Trophoblast cell (in vitro differentiated cells and primary cell): Measurements from ENCODE around the gene ARHGEF6.

Source experiments
- DNase-seq, 2 donors: peaks; one replicate each; pipeline ENCODE4 v3.0.0-alpha.2; 2016
- H2AFZ ChIP-seq: 2 replicates; pipeline ENCODE4 v1.6.1; 2013; ENCODE audit warnings: low read length, moderate library complexity, mild to moderate bottlenecking; ENCODE audit not compliant: insufficient read depth, poor library complexity
- H2AK5ac ChIP-seq: 2 replicates; pipeline ENCODE4 v1.6.1; 2013; ENCODE audit warnings: mild to moderate bottlenecking, low read length
- H2BK120ac ChIP-seq: 2 replicates; pipeline ENCODE4 v1.6.1; 2013; ENCODE audit warnings: low read length, mild to moderate bottlenecking, moderate library complexity; ENCODE audit not compliant: insufficient read depth, poor library complexity
- H2BK12ac ChIP-seq: 2 replicates; pipeline ENCODE4 v1.6.1; 2013; ENCODE audit warnings: mild to moderate bottlenecking, low read length, moderate library complexity
- H2BK5ac ChIP-seq: 2 replicates; pipeline ENCODE4 v1.6.1; 2013; ENCODE audit warnings: low read length, low read depth, moderate library complexity, mild to moderate bottlenecking; ENCODE audit not compliant: poor library complexity
- H3K14ac ChIP-seq: 2 replicates; pipeline ENCODE4 v1.6.1; 2013; ENCODE audit warnings: mild to moderate bottlenecking, low read length
- H3K18ac ChIP-seq: 2 replicates; pipeline ENCODE4 v1.6.1; 2013; ENCODE audit warnings: mild to moderate bottlenecking, low read length
- H3K23ac ChIP-seq: 2 replicates; pipeline ENCODE4 v1.6.1; 2013; ENCODE audit warnings: low read length
- H3K27ac ChIP-seq: 2 replicates; pipeline ENCODE4 v1.5.1; 2013; ENCODE audit warnings: low read depth, mild to moderate bottlenecking, inconsistent platforms, low read length, moderate library complexity
- H3K27me3 ChIP-seq: 2 replicates; pipeline ENCODE4 v1.6.1; 2013; ENCODE audit warnings: inconsistent platforms, mild to moderate bottlenecking, low read length, moderate library complexity; ENCODE audit not compliant: insufficient read depth
- H3K36me3 ChIP-seq, 2 experiments: 1 replicate in 1 of 2; 2 replicates in 1 of 2; pipeline ENCODE4 v1.6.1; 2013; ENCODE audit warnings: low read length in 2 of 2, mild to moderate bottlenecking in 2 of 2, moderate library complexity in 1 of 2; ENCODE audit not compliant: insufficient read depth in 2 of 2, control insufficient read depth in 1 of 2
- H3K4ac ChIP-seq: 2 replicates; pipeline ENCODE4 v1.6.1; 2013; ENCODE audit warnings: low read depth, mild to moderate bottlenecking, low read length, moderate library complexity
- H3K4me1 ChIP-seq, 2 experiments: 1 replicate in 1 of 2; 2 replicates in 1 of 2; pipeline ENCODE4 v1.6.1; 2013; ENCODE audit warnings: low read length in 2 of 2, mild to moderate bottlenecking in 2 of 2, moderate library complexity in 1 of 2; ENCODE audit not compliant: insufficient read depth in 2 of 2, control insufficient read depth in 1 of 2
- H3K4me2 ChIP-seq: 2 replicates; pipeline ENCODE4 v1.6.1; 2013; ENCODE audit warnings: inconsistent platforms, mild to moderate bottlenecking, low read length, moderate library complexity
- H3K4me3 ChIP-seq: 2 replicates; pipeline ENCODE4 v1.5.1; 2013; ENCODE audit warnings: mild to moderate bottlenecking, low read depth, low read length, inconsistent platforms
- H3K79me1 ChIP-seq: one replicate; pipeline ENCODE4 v1.6.1; 2013; ENCODE audit warnings: low read length
- H3K79me2 ChIP-seq: 2 replicates; pipeline ENCODE4 v1.6.1; 2013; ENCODE audit warnings: low read length, mild to moderate bottlenecking; ENCODE audit not compliant: control insufficient read depth, insufficient read depth, poor library complexity
- H3K9ac ChIP-seq: 2 replicates; pipeline ENCODE4 v1.6.1; 2013; ENCODE audit warnings: mild to moderate bottlenecking, low read length
- H3K9me3 ChIP-seq: 2 replicates; pipeline ENCODE4 v1.6.1; 2013; ENCODE audit warnings: low read depth, mild to moderate bottlenecking, control low read depth, inconsistent platforms, low read length; ENCODE audit not compliant: insufficient read depth
- H4K12ac ChIP-seq: 2 replicates; pipeline ENCODE4 v1.6.1; 2013; ENCODE audit warnings: low read depth, mild to moderate bottlenecking, low read length, moderate library complexity
- H4K8ac ChIP-seq: 2 replicates; pipeline ENCODE4 v1.6.1; 2013; ENCODE audit warnings: low read depth, mild to moderate bottlenecking, low read length, moderate library complexity
- H4K91ac ChIP-seq: one replicate; pipeline ENCODE4 v1.6.1; 2013; ENCODE audit warnings: low read depth, mild to moderate bottlenecking, low read length, moderate library complexity
- WGBS: extraction: QIAGEN DNeasy Blood & Tissue Kit; methylation state at CpG from one replicate; pipeline ENCODE4 v1.1.7; 2013; ENCODE audit warnings: missing lambda C conversion rate; ENCODE audit not compliant: insufficient read length, insufficient coverage; ENCODE audit errors: extremely low coverage; 5-methylcytosine and 5-hydroxymethylcytosine counted together

The ARHGEF6 gene

GRCh38 chrX:136636121-136636520 lies 144.6 kb downstream of the ARHGEF6 start:
- no peak overlapping the region for H2BK120ac ChIP-seq
- H3K4ac ChIP-seq, result no peak overlapping the region
- no peak overlapping the region for H4K12ac ChIP-seq
- no peak overlapping the region for H4K8ac ChIP-seq
- no peak overlapping the region for H2BK12ac ChIP-seq
- no peak overlapping the region for H3K18ac ChIP-seq
- H3K4me2 ChIP-seq, result no peak overlapping the region
- H3K4me1 ChIP-seq, result no peaks in the 10 kb centered on the region
- H3K27me3 ChIP-seq, result no peaks in the 10 kb centered on the region
- no peak overlapping the region for H3K23ac ChIP-seq
- H3K36me3 ChIP-seq, result no peaks in the 10 kb centered on the region
- H4K91ac ChIP-seq, result no peak overlapping the region
- no peak overlapping the region for H2AK5ac ChIP-seq
- no peak overlapping the region for H3K9ac ChIP-seq
- H3K4me3 ChIP-seq, result no peak overlapping the region
- no peak overlapping the region for H3K14ac ChIP-seq
- no peak overlapping the region for H2AFZ ChIP-seq
- no peak overlapping the region for H3K27ac ChIP-seq
- H3K79me1 ChIP-seq, result no peaks in the 10 kb centered on the region
- DNase-seq, result no peak
- no peaks in the 10 kb centered on the region for H3K9me3 ChIP-seq
- no CpG with 5 or more reads among the region's 3 CpGs for WGBS
- H3K79me2 ChIP-seq, result no peaks in the 10 kb centered on the region
- no peak overlapping the region for H2BK5ac ChIP-seq

- no peak overlapping the region for H4K91ac ChIP-seq
- no peaks in the 10 kb centered on the region for H3K79me2 ChIP-seq
- no peaks in the 10 kb centered on the region for H3K36me3 ChIP-seq
- no peak overlapping the region for H3K14ac ChIP-seq
- no peak overlapping the region for H3K27ac ChIP-seq
- no peak overlapping the region for H3K23ac ChIP-seq
- no peak overlapping the region for H3K4me2 ChIP-seq
- H4K12ac ChIP-seq, result no peak overlapping the region
- H3K4me1 ChIP-seq, result no peaks in the 10 kb centered on the region
- H3K4me3 ChIP-seq, result no peak overlapping the region
- H2AK5ac ChIP-seq, result no peak overlapping the region
- no peaks in the 10 kb centered on the region for H3K27me3 ChIP-seq
- no CpG with 5 or more reads among the region's 6 CpGs for WGBS
- no peak overlapping the region for H3K9ac ChIP-seq
- H2BK120ac ChIP-seq, result no peak overlapping the region
- H2BK12ac ChIP-seq, result no peak overlapping the region
- H3K4ac ChIP-seq, result no peak overlapping the region
- no peak overlapping the region for H2BK5ac ChIP-seq
- H4K8ac ChIP-seq, result no peak overlapping the region
- DNase-seq, result no peak
- no peak overlapping the region for H2AFZ ChIP-seq
- H3K18ac ChIP-seq, result no peak overlapping the region
- no peaks in the 10 kb centered on the region for H3K79me1 ChIP-seq
- H3K9me3 ChIP-seq, result no peaks in the 10 kb centered on the region
Observed at GRCh38 chrX:136635235-136635634, 145.5 kb downstream of the ARHGEF6 start.

- Histone ChIP-seq H4K8ac (no peak overlapping the region), H3K23ac (no peak overlapping the region), H3K27ac (no peak overlapping the region), H2BK12ac (no peak overlapping the region), H2AFZ (no peak overlapping the region), H3K9ac (no peak overlapping the region), H3K4ac (no peak overlapping the region), H3K18ac (no peak overlapping the region), H3K36me3 (no peaks in the 10 kb centered on the region), H4K91ac (no peak overlapping the region), H2AK5ac (no peak overlapping the region), H2BK120ac (no peak overlapping the region), H3K9me3 (no peaks in the 10 kb centered on the region), H3K79me2 (no peaks in the 10 kb centered on the region), H4K12ac (no peak overlapping the region), H3K4me1 (no peaks in the 10 kb centered on the region), H3K79me1 (no peaks in the 10 kb centered on the region), H2BK5ac (no peak overlapping the region), H3K27me3 (no peaks in the 10 kb centered on the region), H3K4me3 (no peak overlapping the region), H3K4me2 (no peak overlapping the region), H3K14ac (no peak overlapping the region)
- DNase-seq, result no peak
- WGBS, result no CpG with 5 or more reads among the region's 1 CpG
Observed at GRCh38 chrX:136630881-136631280, 149.9 kb downstream of the ARHGEF6 start.

- Histone ChIP-seq H2AK5ac (no peak overlapping the region), H3K9me3 (no peaks in the 10 kb centered on the region), H3K14ac (no peak overlapping the region), H3K18ac (no peak overlapping the region), H2BK120ac (no peak overlapping the region), H3K4me3 (no peak overlapping the region), H4K91ac (no peak overlapping the region), H3K79me2 (no peaks in the 10 kb centered on the region), H4K8ac (no peak overlapping the region), H3K4me1 (no peaks in the 10 kb centered on the region), H3K4ac (no peak overlapping the region), H3K9ac (no peak overlapping the region), H3K23ac (no peak overlapping the region), H3K27me3 (no peaks in the 10 kb centered on the region), H4K12ac (no peak overlapping the region), H3K4me2 (no peak overlapping the region), H2BK5ac (no peak overlapping the region), H3K36me3 (no peaks in the 10 kb centered on the region), H3K27ac (no peak overlapping the region), H2BK12ac (no peak overlapping the region), H2AFZ (no peak overlapping the region), H3K79me1 (no peaks in the 10 kb centered on the region)
- no peak for DNase-seq
- WGBS, result no CpG with 5 or more reads among the region's 6 CpGs
Observed at GRCh38 chrX:136629084-136629750, 151.5 kb downstream of the ARHGEF6 start.
